Measurements from ENCODE around the gene NKIRAS1.
"Not testable (repeated sequence)": the region's sequence is repeated elsewhere in the genome, so short reads cannot be mapped to it uniquely, and the experiment has no call there.

NKIRAS1 gene

GRCh38 chr3:23904545-23904944 is 12.2 kb downstream of the NKIRAS1 start:
- DNase-seq (ENCODE audit: low spot score), result no peak

GRCh38 chr3:23900744-23901143 is 16.0 kb downstream of the NKIRAS1 start:
- no peak for DNase-seq (ENCODE audit: low spot score)

DNA sequence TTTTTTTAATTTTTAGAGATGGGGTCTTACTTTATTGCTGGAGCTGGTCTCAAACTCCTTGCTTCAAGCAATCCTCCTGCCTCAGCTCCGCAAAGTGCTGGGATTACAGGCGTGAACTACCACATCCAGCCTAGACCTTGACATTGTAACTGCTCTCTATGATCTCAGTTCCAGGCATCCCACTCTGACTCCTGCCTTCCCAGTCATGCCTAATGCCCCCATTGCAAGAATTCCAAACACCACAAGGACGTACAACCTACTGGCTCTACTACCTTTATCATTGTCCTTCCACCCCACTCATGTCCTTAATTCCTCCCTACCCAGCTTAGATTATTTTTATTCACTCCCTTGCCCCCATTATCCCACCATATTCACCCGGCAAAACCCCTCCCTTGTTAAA is 21.6 kb downstream of the NKIRAS1 start:
- DNase-seq (ENCODE audit: low spot score), result no peak

GRCh38 chr3:23894254-23895061 is 22.3 kb downstream of the NKIRAS1 start:
- no peak for DNase-seq (ENCODE audit: low spot score)

GRCh38 chr3:23889950-23890349 is 26.8 kb downstream of the NKIRAS1 start:
- no peak for DNase-seq (ENCODE audit: low spot score)

DNA sequence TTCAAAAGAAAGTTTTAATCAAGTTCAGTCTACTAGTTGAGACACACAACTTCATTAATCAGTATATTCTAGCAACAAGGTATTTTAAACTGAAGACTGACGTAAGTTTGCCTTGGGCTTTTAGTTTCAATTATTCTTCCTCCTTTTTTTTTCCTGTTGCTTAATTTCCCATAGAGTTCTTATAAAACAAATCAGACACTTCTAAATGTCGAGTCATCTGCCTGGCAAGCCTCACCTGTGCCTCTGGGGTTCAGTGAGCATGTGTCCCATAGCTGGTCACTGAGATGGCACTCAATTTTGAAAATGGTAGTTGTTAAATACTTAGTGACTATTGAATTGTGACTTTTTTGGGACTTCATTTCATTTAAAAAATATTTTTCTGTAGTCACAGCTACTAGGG is 27.4 kb downstream of the NKIRAS1 start:
- DNase-seq (ENCODE audit: low spot score), result no peak

GRCh38 chr3:23888617-23889228 is 28.1 kb downstream of the NKIRAS1 start:
- peak; percentile 26 for DNase-seq (ENCODE audit: low spot score)

DNA sequence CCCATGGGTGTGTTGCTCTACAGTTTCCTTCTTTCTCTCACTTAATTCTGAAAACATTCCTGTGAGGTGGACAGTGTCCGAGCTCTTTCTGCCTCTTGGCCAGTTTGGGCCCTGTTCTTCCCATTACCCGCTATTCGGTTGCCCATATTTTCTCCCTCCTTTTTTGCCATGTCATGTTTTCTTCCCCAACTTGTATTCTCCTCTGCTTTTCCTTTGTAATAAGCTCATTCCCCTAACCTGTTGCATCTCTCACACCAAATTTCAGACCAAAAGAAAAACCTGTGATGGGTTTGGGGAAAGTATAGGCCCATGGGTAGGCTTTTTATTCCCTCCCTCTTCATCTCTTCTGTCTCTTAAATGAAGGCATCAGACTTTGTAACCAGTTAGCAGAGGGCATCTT is 30.5 kb downstream of the NKIRAS1 start:
- DNase-seq (ENCODE audit: low spot score), result no peak

DNA sequence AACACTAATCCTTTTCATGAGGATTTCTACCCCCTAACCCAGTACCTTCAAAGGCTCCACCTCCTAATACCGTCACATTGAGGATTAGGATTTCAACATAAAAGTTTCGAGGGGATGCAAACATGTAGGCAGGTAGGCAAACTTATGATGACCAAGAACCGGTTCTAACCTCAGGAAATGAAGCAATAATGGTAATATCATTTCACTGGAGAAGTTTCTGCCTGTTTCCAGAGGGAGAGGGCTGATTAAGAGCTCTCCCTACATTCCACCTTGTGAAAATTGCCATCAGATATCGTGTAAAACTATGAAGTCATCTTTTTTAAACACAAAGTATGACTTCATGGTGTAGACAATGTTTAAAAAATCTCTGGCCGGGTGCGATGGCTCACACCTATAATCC is 31.6 kb downstream of the NKIRAS1 start:
- DNase-seq (ENCODE audit: low spot score), result no peak

DNA sequence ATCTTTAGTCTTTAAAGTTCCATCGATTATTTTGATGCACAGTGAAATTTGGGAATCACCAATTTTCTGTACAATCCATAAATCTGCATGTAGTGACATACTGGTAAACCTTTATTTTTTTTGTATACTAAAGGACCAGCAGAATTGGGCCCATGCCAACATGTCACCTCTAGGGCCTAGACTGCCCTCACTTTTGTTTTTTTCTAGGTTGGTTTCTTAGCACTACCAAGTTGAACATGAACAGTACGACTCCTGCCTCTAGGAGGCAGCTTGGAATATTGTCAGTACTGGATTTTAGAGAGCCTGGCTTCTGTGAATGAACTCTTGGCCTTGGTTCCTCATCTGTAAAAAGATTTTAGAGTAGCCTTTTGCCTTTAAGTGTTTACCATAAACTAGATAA is 32.3 kb downstream of the NKIRAS1 start:
- DNase-seq (ENCODE audit: low spot score), result no peak

GRCh38 chr3:23882487-23882918 is 34.3 kb downstream of the NKIRAS1 start:
- DNase-seq (ENCODE audit: low spot score), result no peak

DNA sequence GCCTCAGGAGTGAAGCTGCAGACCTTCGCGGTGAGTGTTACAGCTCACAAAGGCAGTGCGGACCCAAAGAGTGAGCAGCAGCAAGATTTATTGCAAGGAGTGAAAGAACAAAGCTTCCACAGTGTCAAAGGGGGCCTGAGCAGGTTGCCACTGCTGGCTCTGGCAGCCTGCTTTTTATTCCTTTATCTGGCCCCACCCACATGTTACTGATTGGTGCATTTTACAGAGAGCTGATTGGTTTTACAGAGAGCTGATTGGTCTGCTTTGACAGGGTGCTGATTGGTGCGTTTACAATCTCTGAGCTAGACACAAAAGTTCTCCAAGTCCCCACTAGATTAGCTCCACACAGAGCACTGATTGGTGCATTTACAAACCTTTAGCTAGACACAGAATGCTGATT is 34.8 kb downstream of the NKIRAS1 start:
- not testable (repeated sequence) for DNase-seq (ENCODE audit: low spot score)

DNA sequence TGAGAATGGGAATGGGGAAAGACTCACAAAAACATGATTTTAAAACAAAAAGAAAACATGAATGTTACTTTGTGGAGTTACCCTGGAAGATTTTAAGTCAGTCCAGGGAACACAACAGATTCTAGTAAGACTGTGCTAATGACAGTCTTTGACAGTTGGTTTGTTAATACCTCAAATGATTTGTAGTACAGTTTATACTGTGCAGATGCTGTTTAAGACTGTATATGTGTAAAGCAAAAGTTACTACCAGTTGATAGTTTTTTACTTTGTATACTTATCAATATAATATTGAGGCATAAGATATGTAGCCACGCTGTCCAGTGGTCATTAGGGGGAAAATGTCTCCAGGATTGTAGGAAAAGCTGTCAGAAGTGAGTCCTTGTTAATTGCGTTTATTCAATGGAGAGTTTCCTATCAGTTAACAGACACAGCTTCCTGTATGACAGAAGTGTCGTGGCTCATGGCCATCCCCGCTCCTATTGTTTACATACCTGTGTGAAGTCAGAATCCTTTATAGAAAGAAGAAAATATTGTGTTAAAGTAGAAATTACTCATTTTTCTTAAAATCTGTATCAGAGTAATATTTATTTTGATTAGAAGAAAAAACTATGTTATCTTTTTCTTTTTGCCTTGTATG is 36.0 kb downstream of the NKIRAS1 start:
- DNase-seq (ENCODE audit: low spot score), result no peak

DNA sequence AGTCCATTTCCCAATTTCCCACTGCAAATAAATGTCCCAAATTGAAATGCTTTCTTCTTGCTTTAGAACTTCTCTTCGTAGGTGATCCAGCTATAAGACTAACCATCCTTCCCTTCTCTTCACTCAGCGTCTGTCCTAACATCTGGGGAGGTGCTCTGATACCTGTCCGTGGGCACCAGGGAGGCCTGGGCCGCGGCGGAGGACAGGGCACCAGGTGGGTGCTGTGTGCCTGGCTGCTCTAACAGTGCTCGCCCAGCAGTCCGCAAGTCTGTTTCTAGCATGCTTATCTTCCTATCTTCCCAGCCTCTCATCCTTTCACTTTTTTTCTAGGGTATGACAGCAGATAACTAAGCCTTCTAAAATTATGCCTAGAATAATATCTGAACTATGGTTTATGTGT is 37.3 kb downstream of the NKIRAS1 start:
- no peak for DNase-seq (ENCODE audit: low spot score)

DNA sequence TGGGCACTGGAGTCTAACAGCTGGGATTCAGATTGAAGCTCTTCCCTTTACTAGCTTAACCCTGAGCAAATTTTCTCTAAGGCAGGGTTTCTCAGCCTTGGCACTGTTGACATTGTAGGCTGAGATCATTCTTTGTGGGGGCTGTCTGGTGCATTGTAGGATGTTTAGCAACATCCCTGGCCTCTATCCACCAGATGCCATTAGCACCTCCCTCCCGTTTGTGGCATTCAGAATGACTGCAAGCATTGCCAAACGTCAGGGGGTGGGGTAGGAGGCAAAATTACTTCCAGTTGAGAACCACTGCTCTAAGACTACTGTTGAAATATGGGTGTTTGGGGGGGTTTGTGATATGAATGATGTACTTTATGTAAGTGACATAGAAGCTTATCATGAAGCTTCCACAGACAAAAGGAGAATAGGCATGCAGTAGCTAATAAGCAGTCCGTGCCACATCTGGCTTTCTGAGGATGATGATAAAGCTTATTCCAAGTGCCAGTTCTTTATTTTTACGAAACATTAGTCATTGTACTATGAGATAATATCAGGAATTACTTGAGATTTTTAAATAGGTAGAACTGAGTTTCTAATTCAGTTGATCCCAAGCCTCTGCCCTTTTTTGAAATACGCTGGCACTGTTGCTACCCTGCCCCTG is 39.3 kb downstream of the NKIRAS1 start:
- no peak for DNase-seq (ENCODE audit: low spot score)

DNA sequence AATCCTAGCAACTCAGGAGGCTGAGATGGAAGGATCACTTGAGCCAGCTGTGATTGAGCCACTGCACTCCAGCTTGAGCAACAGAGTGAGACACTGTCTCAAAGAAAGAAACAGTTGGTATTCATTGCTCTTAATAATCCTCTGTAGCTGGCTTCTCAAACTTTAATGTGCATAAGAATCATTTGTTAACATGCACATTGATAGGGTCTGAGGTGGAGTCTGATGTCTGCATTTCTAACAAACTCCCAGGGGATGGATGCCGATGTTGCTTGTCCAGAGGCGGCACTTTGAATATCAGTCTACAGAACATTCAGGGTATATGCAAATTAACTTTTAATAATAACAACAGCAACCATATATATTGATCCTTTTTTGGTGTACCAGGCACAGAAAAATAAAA is 39.9 kb downstream of the NKIRAS1 start:
- no peak for DNase-seq (ENCODE audit: low spot score)

DNA sequence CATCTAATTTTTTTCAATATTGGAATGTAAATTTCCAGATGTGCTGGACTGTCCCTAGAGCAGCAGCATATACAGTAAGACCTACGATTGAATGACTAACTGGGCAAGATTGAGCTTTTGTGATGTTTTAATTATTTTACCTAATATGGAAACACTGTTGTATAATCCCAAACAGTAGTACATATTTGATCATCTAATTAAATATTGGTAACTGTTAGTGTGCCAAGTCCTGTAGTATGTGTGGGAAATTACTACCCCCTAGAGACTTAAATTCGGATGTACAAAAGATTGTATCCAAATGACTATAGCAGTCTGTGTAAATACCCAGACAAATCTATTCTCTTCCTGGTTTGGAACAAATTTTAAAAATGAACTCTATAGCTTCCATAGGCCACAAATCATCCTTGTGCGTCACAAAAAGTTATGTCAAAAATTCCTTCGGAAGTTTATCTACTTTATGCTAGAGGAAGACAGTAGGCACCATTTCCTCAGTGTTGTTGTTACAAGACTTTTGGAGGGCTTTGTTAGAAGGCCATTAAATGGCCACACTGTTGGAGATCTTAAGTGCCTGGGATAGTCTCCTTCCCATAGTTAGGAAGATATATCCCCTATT is 41.6 kb downstream of the NKIRAS1 start:
- DNase-seq (ENCODE audit: low spot score), result no peak

DNA sequence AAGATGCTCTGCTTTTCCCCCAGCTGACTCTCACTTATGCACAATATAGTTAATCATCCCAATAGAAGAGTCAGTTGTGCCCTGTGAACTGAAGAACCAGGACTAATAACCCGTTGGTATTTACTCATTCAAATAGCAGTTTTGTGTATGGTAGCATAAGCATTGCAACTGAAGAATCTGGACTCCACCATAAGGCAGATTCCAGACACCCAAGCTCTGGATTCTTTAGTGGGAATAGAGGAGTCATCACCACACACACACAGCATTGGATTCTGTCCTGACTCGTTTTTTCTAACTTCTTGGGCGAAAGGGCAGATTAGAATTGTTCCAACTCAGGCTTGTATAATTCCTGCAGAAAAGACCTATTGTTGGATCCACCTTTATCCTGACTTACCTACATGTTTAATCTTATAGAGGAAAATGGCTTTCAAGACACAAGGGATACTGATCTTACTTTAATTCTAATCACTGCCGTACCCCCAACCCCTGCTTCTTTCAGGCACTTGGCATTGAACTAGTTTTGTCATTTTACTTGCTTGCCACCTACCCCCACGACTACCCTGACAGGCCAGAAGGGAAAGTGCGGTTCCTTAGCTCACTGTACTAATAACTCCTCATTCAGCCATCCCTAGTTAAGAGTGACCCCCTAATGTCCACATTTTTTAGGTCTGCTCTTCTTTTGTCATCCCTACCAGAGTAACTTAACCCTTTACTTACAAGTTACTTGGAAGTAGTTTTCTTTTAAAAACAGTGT is 42.3 kb downstream of the NKIRAS1 start:
- no peak for DNase-seq (ENCODE audit: low spot score)

- no peak for DNase-seq (ENCODE audit: low spot score)
Measured at GRCh38 chr3:23873941-23874340, 42.8 kb downstream of the NKIRAS1 start.

DNA sequence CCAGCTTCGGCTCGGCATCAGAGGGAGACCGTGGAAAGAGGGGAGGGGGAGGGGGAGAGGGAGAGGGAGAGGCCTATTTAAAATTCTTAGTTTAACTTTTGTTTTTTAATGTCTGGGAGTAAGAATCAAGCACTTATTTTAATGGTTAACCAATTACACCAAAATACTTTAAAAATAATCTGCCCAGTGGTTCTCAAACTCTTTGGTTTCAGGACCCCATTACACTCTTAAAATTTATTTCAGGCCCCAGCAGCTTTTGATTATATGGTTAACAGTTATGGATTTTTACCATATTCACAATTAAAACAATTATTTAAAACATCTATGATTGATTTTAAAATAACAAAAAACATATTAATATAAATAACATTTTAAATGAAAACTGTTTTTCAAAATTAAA is 44.5 kb downstream of the NKIRAS1 start:
- no peak for DNase-seq (ENCODE audit: low spot score)

DNA sequence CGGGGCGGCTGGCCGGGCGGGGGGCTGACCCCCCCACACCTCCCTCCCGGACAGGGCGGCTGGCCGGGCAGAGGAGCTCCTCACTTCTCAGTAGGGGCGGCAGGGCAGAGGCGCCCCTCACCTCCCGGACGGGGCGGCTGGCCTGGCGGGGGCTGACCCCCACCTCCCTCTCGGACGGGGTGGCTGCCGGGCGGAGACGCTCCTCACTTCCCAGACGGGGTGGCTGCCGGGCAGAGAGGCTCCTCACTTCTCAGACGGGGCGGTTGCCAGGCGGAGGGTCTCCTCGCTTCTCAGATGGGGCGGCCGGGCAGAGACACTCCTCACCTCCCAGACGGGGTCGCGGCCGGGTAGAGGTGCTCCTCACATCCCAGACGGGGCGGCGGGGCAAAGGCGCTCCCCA is 45.4 kb downstream of the NKIRAS1 start:
- not testable (repeated sequence) for DNase-seq (ENCODE audit: low spot score)

All from SK-N-DZ (cell line).